Stimulated activated memory B cell treated with anti-CD40 and anti-IgM and Interleukin-4, amounts not matched to agents 10 μg/mL and 1 μg/mL and 100 μg/mL, for 72 hours (primary cell): Measurements from ENCODE around the gene CYBB.
A peak's percentile ranks its signal among the peaks of the same experiment; 100 is the strongest.

Source experiments
- ATAC-seq: fragments of 150-1000 bp; cut with Tn5 transposase; 2 replicates; pipeline ENCODE4 v1.10.0; 2021
- H3K27ac Mint-ChIP-seq: one replicate; pipeline ENCODE4 v1.8.0; 2022; ENCODE audit warnings: mild to moderate bottlenecking, mixed read lengths
- H3K27me3 Mint-ChIP-seq: one replicate; pipeline ENCODE4 v1.8.0; 2022; ENCODE audit warnings: mixed read lengths
- H3K36me3 Mint-ChIP-seq: one replicate; pipeline ENCODE4 v1.8.0; 2022; ENCODE audit warnings: mixed read lengths
- H3K4me1 Mint-ChIP-seq: one replicate; pipeline ENCODE4 v1.8.0; 2022; ENCODE audit warnings: mixed read lengths
- H3K4me3 Mint-ChIP-seq: one replicate; pipeline ENCODE4 v1.8.0; 2022; ENCODE audit warnings: mild to moderate bottlenecking, moderate library complexity, mixed read lengths
- H3K9me3 Mint-ChIP-seq: one replicate; pipeline ENCODE4 v1.8.0; 2022; ENCODE audit warnings: mixed read lengths

The CYBB gene

DNA sequence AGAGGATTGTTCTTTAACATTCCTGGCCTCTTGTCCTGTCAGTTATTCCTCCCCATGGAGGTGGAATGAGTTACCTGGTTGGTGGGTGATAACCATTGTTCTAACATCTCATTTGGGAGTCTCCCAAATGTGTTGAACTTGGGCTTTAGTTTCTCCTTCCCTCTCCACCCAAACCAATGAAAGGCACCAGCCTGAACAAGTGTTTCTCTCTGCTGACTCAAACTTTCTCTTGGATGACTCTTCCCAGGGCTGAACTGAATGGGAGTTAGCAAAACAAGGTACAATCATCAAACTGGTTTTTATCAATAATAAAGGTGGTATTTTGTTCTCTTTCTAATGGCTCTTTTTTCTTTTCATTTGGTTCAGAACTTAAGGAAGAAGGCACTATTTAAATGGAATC, 64.8 kb downstream of the CYBB start:
- ATAC-seq = no peak
- Mint-ChIP-seq H3K27me3 (no peaks in the 10 kb centered on the region), H3K9me3 (no peaks in the 10 kb centered on the region), H3K4me1 (peaks cover 5% of the 10 kb centered on the region), H3K36me3 (peaks cover 10% of the 10 kb centered on the region), H3K4me3 (no peak overlapping the region), H3K27ac (peak overlapping the region; percentile 46)

- Mint-ChIP-seq H3K9me3 (no peaks in the 10 kb centered on the region), H3K27ac (peak overlapping the region; percentile 84), H3K27me3 (no peaks in the 10 kb centered on the region), H3K36me3 (peaks cover 3% of the 10 kb centered on the region), H3K4me3 (peak overlapping the region; percentile 79), H3K4me1 (peaks cover 5% of the 10 kb centered on the region)
- ATAC-seq = no peak
Observed at GRCh38 chrX:37846141-37846540, 66.3 kb downstream of the CYBB start.

- Mint-ChIP-seq H3K27me3 (no peaks in the 10 kb centered on the region), H3K4me3 (peak overlapping the region; percentile 79), H3K9me3 (no peaks in the 10 kb centered on the region), H3K4me1 (peaks cover 5% of the 10 kb centered on the region), H3K36me3 (no peaks in the 10 kb centered on the region), H3K27ac (peak overlapping the region; percentile 84)
- ATAC-seq = no peak
Observed at GRCh38 chrX:37846558-37846933, 66.7 kb downstream of the CYBB start.

GRCh38 chrX:37846934-37847732, 67.3 kb downstream of the CYBB start, which contains the start of gene DYNLT3:
DYNLT3 (minus strand) TSS chrX:37847571; CDS start chrX:37847510, 61 bp downstream.
- H3K4me1 Mint-ChIP-seq = peaks cover 5% of the 10 kb centered on the region
- no peaks in the 10 kb centered on the region for H3K27me3 Mint-ChIP-seq
- H3K9me3 Mint-ChIP-seq = no peaks in the 10 kb centered on the region
- no peaks in the 10 kb centered on the region for H3K36me3 Mint-ChIP-seq
- peak within 1 kb of the TSS; percentile 84 for H3K27ac Mint-ChIP-seq
- peak; percentile 100 for ATAC-seq
- H3K4me3 Mint-ChIP-seq = peak within 1 kb of the TSS; percentile 79

GRCh38 chrX:37847733-37848197, 67.9 kb downstream of the CYBB start:
- H3K36me3 Mint-ChIP-seq = no peaks in the 10 kb centered on the region
- H3K27me3 Mint-ChIP-seq = no peaks in the 10 kb centered on the region
- peak overlapping the region; percentile 79 for H3K4me3 Mint-ChIP-seq
- ATAC-seq = peak; percentile 53
- H3K27ac Mint-ChIP-seq = peak overlapping the region; percentile 84
- H3K9me3 Mint-ChIP-seq = no peaks in the 10 kb centered on the region
- H3K4me1 Mint-ChIP-seq = peaks cover 5% of the 10 kb centered on the region

GRCh38 chrX:37854148-37854547, 74.3 kb downstream of the CYBB start:
- ATAC-seq = no peak
- Mint-ChIP-seq H3K27me3 (no peaks in the 10 kb centered on the region), H3K27ac (no peak overlapping the region)

GRCh38 chrX:37854748-37855147, 74.9 kb downstream of the CYBB start:
- H3K27me3 Mint-ChIP-seq = no peaks in the 10 kb centered on the region
- no peaks in the 10 kb centered on the region for H3K4me1 Mint-ChIP-seq
- no peak overlapping the region for H3K27ac Mint-ChIP-seq
- H3K36me3 Mint-ChIP-seq = no peaks in the 10 kb centered on the region
- no peaks in the 10 kb centered on the region for H3K9me3 Mint-ChIP-seq
- no peak for ATAC-seq
- no peak overlapping the region for H3K4me3 Mint-ChIP-seq

More at GRCh38 chrX:37854148-37854547, 74.3 kb downstream of the CYBB start:
- H3K9me3 Mint-ChIP-seq = no peaks in the 10 kb centered on the region
- H3K36me3 Mint-ChIP-seq = no peaks in the 10 kb centered on the region
- H3K4me1 Mint-ChIP-seq = no peaks in the 10 kb centered on the region
- no peak overlapping the region for H3K4me3 Mint-ChIP-seq

GRCh38 chrX:37860721-37861120, 80.9 kb downstream of the CYBB start:
- H3K4me3 Mint-ChIP-seq = no peak overlapping the region
- H3K27me3 Mint-ChIP-seq = peaks cover 12% of the 10 kb centered on the region
- no peaks in the 10 kb centered on the region for H3K36me3 Mint-ChIP-seq
- H3K27ac Mint-ChIP-seq = no peak overlapping the region
- H3K9me3 Mint-ChIP-seq = no peaks in the 10 kb centered on the region
- ATAC-seq = no peak
- no peaks in the 10 kb centered on the region for H3K4me1 Mint-ChIP-seq

DNA sequence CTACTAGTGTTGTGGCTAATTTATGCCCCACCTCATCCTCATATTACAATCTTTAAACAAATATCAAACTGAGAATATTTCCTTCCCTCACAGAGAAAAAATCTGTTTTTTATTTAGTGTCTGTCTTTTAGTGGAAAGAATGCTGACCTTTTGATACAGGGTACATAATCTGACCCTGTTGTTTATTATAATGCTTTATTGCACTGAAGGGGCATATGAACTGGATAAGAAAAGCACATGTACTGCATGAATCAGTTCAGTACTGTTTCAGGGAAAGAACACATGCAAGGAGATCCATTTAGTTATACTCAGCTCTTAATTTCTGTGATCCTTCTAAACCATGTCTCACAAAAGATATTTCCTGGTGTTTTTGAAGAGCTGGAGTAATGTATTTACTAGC, 83.0 kb downstream of the CYBB start:
- ATAC-seq = no peak
- Mint-ChIP-seq H3K27ac (no peak overlapping the region), H3K9me3 (peaks cover 5% of the 10 kb centered on the region), H3K4me1 (no peaks in the 10 kb centered on the region), H3K27me3 (peaks cover 12% of the 10 kb centered on the region), H3K4me3 (no peak overlapping the region), H3K36me3 (no peaks in the 10 kb centered on the region)
